HL-60/S4 treated with retinoic acid at 250 ng/mL for 4 days and 3 days (cell line): ENCODE measurements around the gene CTSH.

ENCODE experiments used
- in situ Hi-C: fragments of 300-500 bp; cut with MboI; formaldehyde crosslinking; loops from 2 replicates; pipeline ENCODE4 v1.7.0; 2022; ENCODE audit warnings: low sequenced_read_pairs

Gene CTSH

DNA sequence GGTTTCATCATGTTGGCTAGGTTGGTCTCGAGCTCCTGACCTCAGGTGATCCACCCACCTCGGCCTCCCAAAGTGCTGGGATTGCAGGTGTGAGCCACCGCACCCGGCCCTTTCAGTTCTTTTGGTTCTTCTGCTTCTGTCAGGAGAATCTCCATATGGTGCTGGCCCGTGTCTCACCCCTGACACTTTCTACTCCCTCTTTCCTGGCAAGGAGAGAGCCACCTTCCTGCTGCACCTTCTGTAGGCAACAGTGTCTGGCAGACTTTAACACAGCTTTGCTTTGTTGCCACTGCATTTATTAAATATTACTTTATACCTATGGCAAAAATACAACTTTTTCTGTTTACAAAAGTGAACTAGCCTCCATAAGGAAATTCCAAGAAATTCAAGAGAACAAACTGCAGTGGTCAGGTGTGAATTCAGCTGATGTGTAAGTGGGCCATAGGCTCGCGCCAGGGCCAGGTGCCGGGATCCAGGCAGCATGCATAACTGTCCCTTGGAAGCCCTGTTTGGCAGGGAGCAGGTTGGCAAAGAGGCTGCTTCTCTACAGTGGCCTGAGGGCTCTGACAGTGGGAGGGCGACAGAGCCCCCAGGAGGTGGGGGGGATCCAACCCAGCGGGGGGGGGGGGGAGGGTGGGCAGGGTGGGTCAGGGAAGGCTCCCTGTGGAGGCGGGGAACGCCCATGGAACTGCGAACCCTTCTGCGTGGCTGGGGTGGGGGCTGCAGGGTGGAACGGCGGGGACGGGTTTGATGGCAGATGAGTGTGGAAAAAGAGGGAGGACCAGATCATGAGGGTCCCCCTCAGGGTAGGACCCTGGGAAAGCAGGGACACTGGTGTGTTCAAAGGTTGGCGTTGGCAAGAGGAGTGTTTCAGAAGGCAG lies 21.1 kb downstream of the CTSH start:
- in situ Hi-C loops, result loop anchor here (25.0 kb wide), 1 partner anchor 89 kb away; no protein-coding TSS in a partner anchor

DNA sequence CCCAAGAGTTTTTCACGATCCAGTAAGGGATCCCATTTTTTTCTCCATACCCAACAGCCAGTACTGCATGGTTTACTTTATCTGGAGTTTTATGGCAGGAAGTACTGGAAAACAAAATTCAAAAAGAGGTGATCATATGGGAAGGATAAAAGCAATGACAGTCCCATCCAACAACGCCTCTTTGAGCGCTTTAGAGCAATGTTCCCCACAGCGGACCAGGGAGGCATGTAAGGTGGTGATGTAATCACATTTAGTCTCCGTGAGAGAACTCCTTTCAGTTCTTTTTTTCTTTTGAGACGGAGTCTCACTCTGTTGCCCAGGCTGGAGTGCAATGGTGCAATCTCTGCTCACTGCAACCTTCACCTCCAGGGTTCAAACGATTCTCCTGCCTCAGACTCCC lies 21.8 kb downstream of the CTSH start:
- in situ Hi-C loops, result loop anchor here (25.0 kb wide), 1 partner anchor 89 kb away; no protein-coding TSS in a partner anchor

DNA sequence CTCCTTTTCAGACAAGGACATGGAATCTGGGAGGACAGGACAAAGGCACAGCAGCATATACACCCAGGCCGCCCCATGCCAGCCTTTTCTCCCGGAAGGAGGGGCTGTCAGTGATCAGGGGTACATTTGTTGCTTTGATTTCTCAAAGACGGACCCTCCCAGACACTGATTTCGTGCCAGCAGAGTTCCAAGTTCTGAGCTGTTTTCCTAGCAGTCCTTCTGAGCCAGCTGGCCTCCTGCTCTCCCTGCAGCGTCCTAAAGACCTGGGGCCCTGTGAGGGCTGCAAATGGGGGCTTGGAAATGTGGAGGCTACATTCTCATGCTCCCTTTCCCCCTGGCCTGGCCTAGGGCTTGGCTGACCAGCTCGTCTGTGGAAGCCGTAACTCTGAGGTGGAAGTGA lies 22.3 kb downstream of the CTSH start:
- in situ Hi-C loops, result loop anchor here (25.0 kb wide), 1 partner anchor 90 kb away; no protein-coding TSS in a partner anchor

DNA sequence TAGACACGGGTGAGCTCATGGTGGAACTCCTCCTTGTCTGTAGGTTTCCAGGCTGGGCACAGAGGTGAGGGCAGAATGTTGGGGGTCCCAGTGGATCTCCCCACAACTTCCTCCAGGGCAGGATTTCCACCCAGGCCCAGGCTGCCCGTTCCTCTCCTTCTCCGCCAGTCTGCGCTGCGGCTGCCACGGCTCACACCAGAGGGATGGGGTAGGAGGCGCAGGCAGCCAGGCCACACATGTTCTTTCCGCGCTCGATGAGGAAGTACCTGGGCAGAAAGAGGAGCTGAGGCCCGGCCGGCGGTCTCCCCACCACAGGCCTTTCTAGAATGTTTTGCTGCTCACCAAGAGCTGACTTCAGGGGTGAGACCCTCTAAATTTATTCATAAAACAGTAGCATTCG lies 22.9 kb downstream of the CTSH start:
- in situ Hi-C loops, result loop anchor here (25.0 kb wide), 1 partner anchor 90 kb away; no protein-coding TSS in a partner anchor

DNA sequence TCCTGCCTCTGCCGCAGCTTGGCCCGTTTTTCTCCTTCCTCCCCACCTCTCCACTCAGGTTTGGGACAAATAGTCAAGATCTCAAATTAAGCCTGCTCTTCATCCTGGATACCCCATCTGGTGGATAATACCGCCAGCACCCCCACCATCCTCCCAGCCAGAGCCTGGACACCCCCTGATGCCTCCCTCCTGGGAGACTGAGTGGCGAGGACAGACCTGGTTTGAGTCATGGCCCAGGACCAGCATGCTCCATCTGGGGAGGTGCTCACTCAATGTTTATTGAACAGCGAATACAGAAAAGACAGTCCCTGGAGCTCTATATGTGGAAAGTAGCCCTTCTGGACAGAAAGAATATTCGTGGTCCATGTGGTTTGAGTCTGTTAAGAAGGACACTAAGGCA lies 23.3 kb downstream of the CTSH start:
- in situ Hi-C loops, result loop anchor here (25.0 kb wide), 1 partner anchor 91 kb away; no protein-coding TSS in a partner anchor

DNA sequence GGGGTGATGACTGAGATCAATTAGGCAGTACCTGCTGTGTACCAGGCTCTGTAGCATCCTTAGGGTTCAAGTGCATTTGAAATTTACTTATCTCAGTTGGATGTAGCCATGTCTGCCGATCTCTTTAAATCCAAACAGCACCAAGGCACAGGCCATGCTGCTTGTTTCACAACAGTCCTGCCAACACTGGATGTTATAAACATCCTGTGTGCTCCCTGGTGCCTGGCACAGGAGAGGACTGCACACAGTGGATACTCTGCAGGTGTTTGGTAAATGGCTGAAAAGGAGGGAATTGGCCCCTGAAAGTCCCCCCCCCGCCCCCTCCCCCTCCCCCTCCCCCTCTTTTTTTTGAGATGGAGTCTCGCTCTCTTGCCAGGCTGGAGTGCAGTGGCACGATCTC lies 27.0 kb downstream of the CTSH start:
- in situ Hi-C loops, result loop anchor here (10.0 to 25.0 kb wide), 2 partner anchors 94 to 267 kb away; no protein-coding TSS in a partner anchor

DNA sequence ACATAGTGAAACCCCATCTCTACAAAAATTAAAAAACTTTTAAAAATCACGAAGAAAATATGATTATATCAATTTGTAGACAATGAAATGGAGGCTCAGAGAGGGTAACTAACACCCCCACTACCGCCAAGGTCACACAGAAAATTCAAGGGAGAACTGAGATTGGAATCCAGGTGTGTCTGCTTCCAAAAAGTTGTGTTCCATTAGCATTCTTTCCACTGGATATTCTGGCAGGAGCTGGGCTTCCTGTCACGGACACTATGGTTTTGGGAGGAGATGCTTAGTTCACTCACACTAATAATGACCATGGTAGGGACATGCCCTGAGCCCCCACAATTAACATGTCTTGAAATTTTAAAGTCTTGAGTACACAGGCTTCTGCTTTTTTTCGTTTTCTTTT lies 28.8 kb downstream of the CTSH start:
- in situ Hi-C loops, result loop anchor here (10.0 to 25.0 kb wide), 2 partner anchors 96 to 269 kb away; no protein-coding TSS in a partner anchor

DNA sequence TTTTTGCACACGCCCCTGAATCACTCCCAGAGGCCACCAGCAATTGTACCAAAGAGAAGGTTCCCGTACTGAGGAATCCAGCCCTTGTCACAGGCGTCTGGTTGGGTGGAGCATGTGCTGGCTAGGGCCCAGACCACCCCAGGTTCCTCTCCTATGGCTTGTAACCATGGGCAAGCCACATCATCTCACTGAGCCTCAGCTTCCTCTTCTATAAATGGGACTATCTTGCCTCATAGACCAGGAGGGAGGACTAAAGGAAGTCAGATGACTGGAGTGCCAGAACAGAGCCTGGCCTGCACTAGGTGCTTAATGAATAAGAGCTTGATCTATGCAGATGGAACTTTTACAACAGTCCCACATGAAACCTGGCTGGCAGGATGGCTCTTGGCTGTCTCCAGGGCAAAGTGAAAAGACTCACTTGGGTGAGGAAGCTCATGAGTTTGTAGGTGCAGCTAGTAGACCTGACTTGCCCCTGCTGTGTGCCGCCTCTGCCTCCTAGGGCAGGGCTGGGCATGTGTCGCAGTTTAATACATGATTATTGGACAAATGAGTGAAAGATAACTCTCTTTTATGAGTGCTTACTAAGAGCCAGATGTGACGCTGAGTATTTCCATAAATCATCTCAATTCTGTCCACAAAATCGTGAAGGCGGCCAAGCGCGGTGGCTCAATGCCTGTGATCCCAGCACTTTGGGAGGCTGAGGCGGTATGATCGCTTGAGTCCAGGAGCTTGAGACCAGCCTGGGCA lies 29.3 kb downstream of the CTSH start:
- in situ Hi-C loops, result loop anchor here (10.0 to 25.0 kb wide), 2 partner anchors 97 to 269 kb away; no protein-coding TSS in a partner anchor

DNA sequence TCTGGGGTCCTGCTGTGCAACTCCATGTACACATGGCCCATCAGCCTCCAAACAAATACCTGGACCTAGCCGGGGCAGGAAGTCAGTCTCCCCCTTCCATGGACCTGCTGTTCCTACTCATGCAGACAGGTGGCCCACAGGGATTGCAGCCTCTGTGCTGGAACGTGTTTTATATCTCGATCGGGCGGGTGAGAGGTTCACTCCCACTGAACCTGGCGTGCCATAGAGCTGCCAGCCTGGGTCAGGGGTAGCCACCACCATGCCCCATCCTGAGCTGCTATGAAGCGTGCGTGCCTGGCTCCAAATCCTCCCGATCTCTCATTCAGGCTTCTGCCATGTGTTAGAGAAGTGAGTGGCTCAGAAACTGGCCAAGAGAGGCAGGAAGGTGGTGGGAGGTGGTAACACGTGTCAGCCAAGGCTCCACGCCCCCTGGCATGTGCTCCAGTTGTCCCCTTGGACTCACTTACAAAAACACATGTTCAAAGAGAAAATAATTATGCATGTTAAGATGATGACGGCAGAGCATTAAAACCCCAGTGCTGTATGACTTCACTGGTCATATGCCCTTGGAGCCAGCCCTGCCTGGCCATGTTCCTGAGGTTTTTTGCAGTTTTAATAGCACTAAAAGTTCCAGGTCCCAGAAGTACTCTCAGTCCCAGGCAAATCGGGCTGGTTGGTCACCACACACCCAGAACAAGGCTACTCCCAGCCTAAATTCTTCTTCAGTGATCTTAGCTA lies 30.6 kb downstream of the CTSH start:
- in situ Hi-C loops, result loop anchor here (10.0 to 25.0 kb wide), 2 partner anchors 98 to 271 kb away; no protein-coding TSS in a partner anchor

DNA sequence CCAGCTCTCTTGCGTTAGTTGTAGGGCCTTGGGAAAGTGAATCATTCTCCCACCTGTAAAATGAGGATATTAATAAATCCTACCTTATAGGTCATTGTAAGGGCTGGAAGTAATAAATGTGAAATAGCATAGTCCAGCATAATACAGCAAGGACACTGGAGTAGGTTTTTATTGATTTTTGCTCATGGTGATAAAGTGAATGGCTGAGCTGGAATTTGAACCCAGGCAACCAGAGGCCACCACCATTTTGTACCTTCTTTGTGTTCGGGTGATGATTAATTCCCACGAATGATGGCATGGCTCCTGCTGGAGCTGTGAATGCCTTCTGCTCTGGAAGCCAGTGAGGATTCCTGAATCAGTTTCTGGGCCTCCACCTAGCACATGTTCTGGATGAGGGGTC lies 31.8 kb downstream of the CTSH start:
- in situ Hi-C loops, result loop anchor here (10.0 to 25.0 kb wide), 2 partner anchors 99 to 272 kb away; no protein-coding TSS in a partner anchor

DNA sequence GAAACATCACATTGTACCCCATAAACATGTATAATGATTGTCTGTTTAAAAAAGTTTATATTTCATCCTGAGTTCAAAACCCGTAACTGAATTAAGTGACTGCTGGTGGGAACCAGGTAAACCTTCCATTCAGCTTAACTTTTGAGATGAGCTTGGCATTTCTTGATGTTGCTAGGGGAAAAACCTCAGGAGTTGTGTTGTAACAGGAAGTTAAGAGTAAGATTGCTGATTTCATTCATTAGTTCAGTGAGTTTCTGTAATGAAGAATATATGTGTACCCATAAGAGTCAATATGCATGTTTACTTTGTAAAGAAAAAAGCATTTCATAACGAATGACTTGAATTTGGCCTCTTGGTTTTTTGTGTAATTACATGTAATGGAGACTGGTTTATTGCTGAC lies 32.5 kb downstream of the CTSH start:
- in situ Hi-C loops, result loop anchor here (10.0 to 25.0 kb wide), 2 partner anchors 100 to 272 kb away; no protein-coding TSS in a partner anchor

DNA sequence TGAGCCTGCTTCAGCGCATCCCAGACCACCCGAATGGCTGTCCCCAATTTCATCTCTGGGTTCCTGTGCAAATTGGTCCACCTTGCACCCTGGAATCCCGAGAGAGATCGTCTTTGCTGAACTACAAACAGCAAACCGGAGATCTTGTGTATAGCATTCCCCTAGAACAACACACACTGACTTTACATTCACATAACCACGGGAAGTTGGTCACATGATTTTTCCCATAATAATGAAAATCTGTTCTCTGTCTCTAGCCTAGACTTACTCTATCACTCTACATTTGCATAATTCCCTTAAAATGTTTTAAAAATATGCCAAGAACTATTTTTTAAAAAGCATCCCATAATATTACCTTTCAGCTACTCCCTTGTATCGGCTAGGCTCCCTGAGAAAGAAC lies 34.6 kb downstream of the CTSH start:
- in situ Hi-C loops, result loop anchor here (10.0 to 25.0 kb wide), 2 partner anchors 102 to 275 kb away; no protein-coding TSS in a partner anchor

DNA sequence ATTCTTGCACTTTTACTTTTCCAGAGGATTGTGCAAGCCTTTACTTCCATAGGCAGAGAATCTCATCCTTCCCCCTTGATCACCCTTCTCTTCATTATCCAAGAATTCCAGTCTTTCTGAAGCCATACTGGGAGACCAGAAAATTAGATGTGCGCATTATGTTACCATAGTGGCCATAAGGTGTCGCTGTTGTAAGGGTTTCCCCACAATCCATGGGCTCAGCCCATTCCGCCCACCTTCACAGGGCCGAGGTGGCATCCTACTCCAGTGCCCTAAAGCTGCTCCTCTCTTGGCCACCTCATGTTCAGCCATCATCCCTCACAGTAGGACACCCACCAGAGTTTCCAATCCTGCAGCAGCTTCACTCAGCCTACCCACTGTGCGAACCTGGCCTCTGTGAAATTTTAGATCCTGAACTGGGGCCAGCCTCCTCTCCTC lies 35.0 kb downstream of the CTSH start:
- in situ Hi-C loops, result loop anchor here (10.0 to 25.0 kb wide), 2 partner anchors 102 to 275 kb away; no protein-coding TSS in a partner anchor

DNA sequence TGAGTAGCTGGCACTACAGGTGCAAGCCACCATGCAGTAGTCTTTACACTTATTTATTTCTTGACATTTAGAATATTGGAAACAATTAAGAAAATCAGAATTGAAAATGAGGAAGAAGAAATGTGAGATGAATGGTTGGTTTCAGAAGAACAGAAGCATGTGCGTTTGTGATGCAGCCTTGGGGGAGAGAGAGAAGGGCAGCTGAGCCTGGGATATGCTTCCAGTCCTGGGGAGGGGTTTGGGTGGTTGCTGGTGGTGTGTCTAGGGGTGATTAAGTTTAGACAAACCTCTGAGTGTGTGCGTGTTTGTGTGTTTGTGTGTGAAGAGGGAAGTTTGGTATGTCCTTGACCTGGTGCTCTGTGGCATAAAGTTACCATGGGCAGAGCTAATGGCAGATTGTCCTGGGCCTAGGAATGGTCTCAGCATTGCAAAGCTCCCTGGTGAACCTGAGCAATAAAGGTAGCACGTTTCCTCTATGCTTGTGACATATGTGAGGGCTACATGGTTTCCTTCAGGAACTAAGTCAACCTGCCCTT lies 35.6 kb downstream of the CTSH start:
- in situ Hi-C loops, result loop anchor here (25.0 kb wide), 1 partner anchor 103 kb away; no protein-coding TSS in a partner anchor

DNA sequence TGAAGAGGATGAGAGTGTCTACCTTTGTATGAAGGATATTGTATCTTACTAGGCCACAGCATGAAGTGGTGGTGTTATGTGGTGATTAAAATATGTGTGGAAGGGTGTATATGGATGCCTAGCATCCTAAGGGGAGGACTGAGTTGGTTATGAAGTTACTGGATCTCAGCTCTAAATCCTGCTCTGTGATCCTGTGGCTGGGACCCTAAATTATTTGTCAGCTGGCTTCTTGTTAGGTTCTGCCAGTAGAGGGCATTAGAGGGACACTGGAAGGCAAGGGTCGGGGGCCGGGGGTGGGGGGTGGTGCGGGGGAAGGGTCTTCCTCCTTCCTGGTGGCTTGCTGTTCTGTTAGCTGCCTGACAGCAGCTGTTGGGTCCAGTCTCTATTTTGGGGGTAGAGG lies 37.3 kb downstream of the CTSH start:
- in situ Hi-C loops, result loop anchor here (25.0 kb wide), 1 partner anchor 105 kb away; no protein-coding TSS in a partner anchor

DNA sequence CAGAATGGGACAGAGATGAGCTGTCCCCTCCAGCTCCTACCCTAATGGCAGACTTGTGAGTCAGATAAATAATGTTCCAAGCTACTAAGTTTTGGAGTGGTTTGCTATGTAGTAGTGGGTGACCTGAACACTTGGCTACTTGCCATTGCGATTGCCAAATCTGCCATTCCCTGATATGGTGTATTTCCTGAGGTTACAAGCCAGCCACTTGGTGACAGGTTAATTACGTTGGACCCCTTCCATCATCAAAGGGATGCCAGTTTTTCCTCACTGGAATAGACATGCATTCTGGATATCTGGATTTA lies 38.6 kb downstream of the CTSH start:
- in situ Hi-C loops, result loop anchor here (25.0 kb wide), 1 partner anchor 106 kb away; no protein-coding TSS in a partner anchor

DNA sequence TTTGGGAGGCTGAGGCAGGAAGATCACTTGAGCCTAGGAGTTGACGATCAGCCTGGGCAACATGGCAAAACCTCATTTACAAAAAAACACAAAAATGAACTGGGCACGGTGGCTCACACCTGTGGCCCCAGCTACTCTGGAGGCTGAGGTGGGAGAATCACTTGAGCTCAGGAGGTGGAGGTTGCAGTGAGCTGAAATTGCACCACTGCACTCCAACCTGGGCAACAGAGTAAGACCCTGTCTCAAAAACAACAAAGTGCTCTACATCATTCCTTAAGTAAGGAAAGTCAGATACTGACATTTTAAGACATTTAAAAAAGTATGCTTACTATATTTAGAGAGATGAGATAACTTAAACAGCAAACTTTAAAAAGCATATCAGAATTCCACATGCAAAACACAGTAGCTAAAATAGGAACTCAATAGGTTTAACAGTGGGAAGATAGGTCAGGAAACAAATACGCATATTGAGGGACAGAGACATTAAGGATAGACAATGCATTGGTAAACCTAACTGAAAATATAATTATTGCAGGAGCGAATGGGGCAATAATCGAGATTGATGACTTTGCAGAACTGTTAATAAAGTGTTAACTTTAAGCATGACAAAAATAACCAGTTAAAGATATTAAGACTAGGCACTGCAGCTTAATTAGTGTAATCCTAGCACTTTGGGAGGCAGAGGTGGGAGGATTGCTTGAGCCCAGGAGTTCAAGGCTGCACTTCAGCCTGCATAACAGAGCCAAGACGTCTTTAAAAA lies 40.1 kb downstream of the CTSH start:
- in situ Hi-C loops, result loop anchor here (25.0 kb wide), 1 partner anchor 108 kb away; no protein-coding TSS in a partner anchor

DNA sequence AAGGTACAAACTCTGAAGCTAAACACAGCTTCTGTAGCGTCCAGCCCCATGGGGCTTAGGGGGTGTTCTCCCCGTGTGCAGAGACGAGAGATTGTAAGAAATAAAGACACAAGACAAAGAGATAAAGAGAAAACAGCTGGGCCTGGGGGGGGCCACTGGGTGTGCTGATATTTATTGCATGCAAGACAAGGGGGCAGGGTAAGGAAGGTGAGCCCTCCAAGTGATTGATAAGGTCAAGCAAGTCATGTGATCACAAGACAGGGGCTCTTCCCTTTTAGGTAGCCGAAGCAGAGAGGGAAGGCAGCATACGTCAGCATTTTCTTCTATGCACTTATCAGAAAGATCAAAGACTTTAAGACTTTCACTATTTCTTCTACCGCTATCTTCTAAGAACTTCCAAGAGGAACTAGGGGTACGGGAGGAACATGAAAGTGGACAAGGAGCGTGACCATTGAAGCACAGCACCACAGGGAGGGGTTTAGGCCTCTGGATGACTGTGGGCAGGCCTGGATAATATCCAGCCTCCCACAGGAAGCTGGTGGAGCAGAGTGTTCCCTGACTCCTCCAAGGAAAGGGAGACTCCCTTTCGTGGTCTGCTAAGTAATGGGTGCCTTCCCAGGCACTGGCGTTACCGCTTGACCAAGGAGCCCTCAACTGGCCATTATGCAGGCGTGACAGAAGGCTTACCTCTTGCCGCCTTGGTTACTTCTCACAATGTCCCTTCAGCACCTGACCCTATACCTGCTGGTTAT lies 42.4 kb downstream of the CTSH start:
- in situ Hi-C loops, result loop anchor here (25.0 kb wide), 1 partner anchor 110 kb away; no protein-coding TSS in a partner anchor
